ENCODE measurements around the gene DHX34. TPM values are rescaled to one million over a fixed set of nuclear protein-coding genes. Genes with fewer than 3 reads are reported as not detected.
"Not testable (repeated sequence)": the region's sequence is repeated elsewhere in the genome, so short reads cannot be mapped to it uniquely, and the experiment has no call there.

The DHX34 gene
- polyA plus RNA-seq, 3 donors = 3.4 to 34.4 (median 3.8) TPM

DNA sequence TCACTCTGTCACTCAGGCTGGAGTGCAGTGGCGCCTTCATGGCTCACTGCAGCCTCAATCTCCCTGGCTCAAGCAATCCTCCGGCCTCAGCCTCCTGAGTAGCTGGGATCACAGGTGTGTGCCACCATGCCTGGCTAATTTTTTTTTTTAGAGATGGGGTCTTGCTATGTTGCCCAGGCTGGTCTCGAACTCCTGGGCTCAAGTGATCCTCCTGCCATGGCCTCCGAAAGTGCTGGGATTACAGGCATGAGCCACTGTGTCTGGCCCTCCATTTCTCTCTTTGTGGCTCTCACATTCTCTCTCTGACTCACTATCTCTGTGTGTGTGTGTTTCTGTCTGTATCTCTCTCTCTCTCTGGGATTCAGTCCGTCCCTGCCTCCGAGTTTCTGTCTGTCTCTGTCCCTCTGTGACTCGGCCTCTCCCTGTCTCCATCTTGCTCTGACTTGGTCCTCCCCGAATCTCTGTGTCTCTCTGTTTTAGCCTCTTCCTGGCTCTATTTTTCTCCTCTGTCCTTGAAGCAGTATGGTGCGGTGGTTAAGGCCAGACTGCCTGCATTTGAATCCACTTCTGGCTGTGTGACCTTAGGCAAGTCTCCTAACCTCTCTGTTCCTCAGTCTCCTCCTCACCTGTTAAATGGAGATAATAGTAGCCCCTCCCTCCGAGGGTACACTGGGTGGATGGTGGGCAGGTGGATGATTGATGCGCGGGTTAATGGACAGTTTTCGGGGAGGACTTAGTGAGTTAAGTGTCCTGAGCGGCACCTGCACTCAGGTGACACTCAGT, 59.2 kb downstream of the DHX34 start:
- Histone ChIP-seq H3K9ac (ENCODE audit: insufficient read depth, low read length, poor library complexity, severe bottlenecking) (no peak overlapping the region), H3K4me3 (replicated peaks in 1 of 3; ENCODE audit: low read depth in 2 of 3, low read length in 3 of 3) (no peak overlapping the region), H3K4me2 (replicated peaks; ENCODE audit: extremely low read depth, low read length, poor library complexity, severe bottlenecking) (no peak overlapping the region), H3K79me2 (ENCODE audit: insufficient read depth, low read length) (no peaks in the 10 kb centered on the region), H3K27me3 (ENCODE audit: control insufficient read depth in 2 of 2, insufficient read depth in 2 of 2, low read length in 2 of 2) (peaks cover 7 to 20% of the 10 kb centered on the region in 2 donors), H4K20me1 (ENCODE audit: insufficient read depth, low read length) (no peaks in the 10 kb centered on the region), H3K36me3 (replicated peaks in 1 of 2; ENCODE audit: control insufficient read depth in 1 of 2, insufficient read depth in 2 of 2, low read length in 2 of 2) (no peaks in the 10 kb centered on the region), H3K9me3 (replicated peaks in 1 of 2; ENCODE audit: control insufficient read depth in 1 of 2, insufficient read depth in 1 of 2, low read length in 2 of 2) (no peaks in the 10 kb centered on the region), H3K4me1 (ENCODE audit: control insufficient read depth in 1 of 2, insufficient read depth in 2 of 2, low read length in 2 of 2) (no peaks in the 10 kb centered on the region), H3K27ac (ENCODE audit: low read depth in 1 of 2, low read length in 2 of 2) (no peak overlapping the region), H2AFZ (ENCODE audit: insufficient read depth, low read depth, low read length, poor library complexity, severe bottlenecking) (no peak overlapping the region)
- no peak overlapping the region for H3K27ac Mint-ChIP-seq
- peaks cover 0 to 4% (median 0%) of the 10 kb centered on the region in 7 donors for H3K9me3 Mint-ChIP-seq
- no peaks in the 10 kb centered on the region for H3K4me1 Mint-ChIP-seq
- peak overlapping the region in 1 of 2 donors; percentile 47 for H3K4me3 Mint-ChIP-seq
- no peak for DNase-seq
- peaks cover 51 to 76% (median 52%) of the 10 kb centered on the region in 3 donors for H3K27me3 Mint-ChIP-seq (ENCODE audit: low read depth in 3 of 3)
- WGBS (ENCODE audit: insufficient coverage) = 88% methylated on average over 3 of the region's 14 CpGs
- intact Hi-C loops (cut with micrococcal nuclease) = no loop called here
- no peaks in the 10 kb centered on the region for H3K36me3 Mint-ChIP-seq
- TF ChIP-seq, protein P1, sequence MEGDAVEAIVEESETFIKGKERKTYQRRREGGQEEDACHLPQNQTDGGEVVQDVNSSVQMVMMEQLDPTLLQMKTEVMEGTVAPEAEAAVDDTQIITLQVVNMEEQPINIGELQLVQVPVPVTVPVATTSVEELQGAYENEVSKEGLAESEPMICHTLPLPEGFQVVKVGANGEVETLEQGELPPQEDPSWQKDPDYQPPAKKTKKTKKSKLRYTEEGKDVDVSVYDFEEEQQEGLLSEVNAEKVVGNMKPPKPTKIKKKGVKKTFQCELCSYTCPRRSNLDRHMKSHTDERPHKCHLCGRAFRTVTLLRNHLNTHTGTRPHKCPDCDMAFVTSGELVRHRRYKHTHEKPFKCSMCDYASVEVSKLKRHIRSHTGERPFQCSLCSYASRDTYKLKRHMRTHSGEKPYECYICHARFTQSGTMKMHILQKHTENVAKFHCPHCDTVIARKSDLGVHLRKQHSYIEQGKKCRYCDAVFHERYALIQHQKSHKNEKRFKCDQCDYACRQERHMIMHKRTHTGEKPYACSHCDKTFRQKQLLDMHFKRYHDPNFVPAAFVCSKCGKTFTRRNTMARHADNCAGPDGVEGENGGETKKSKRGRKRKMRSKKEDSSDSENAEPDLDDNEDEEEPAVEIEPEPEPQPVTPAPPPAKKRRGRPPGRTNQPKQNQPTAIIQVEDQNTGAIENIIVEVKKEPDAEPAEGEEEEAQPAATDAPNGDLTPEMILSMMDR (IDR thresholded peaks at IDR 0.05) = no peak

DNA sequence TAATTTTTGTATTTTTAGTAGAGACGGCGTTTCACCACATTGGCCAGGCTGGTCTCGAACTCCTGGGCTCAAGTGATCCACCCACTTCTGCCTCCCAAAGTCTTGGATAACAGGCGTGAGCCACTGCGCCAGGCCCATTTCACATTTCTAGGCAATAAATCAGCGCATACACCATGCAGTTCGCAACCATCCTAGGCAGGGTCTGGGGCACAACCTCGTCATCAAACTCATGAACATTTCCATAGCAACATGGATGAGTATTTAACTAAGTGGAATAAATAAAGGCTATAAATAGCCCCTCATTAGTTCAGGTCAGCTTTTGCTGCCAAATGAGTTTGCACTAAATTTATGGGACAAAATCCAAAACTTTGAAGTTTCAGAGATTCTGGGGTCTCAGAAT, 62.0 kb downstream of the DHX34 start:
- Histone ChIP-seq H3K79me2 (ENCODE audit: insufficient read depth, low read length) (no peaks in the 10 kb centered on the region), H4K20me1 (ENCODE audit: insufficient read depth, low read length) (no peaks in the 10 kb centered on the region), H3K27me3 (ENCODE audit: control insufficient read depth in 2 of 2, insufficient read depth in 2 of 2, low read length in 2 of 2) (peaks cover 7 to 23% of the 10 kb centered on the region in 2 donors), H3K9ac (ENCODE audit: insufficient read depth, low read length, poor library complexity, severe bottlenecking) (no peak overlapping the region), H3K4me3 (replicated peaks in 1 of 3; ENCODE audit: low read depth in 2 of 3, low read length in 3 of 3) (no peak overlapping the region), H3K4me2 (replicated peaks; ENCODE audit: extremely low read depth, low read length, poor library complexity, severe bottlenecking) (no peak overlapping the region), H3K9me3 (replicated peaks in 1 of 2; ENCODE audit: control insufficient read depth in 1 of 2, insufficient read depth in 1 of 2, low read length in 2 of 2) (no peaks in the 10 kb centered on the region), H3K27ac (ENCODE audit: low read depth in 1 of 2, low read length in 2 of 2) (no peak overlapping the region), H3K36me3 (replicated peaks in 1 of 2; ENCODE audit: control insufficient read depth in 1 of 2, insufficient read depth in 2 of 2, low read length in 2 of 2) (no peaks in the 10 kb centered on the region), H3K4me1 (ENCODE audit: control insufficient read depth in 1 of 2, insufficient read depth in 2 of 2, low read length in 2 of 2) (no peaks in the 10 kb centered on the region), H2AFZ (ENCODE audit: insufficient read depth, low read depth, low read length, poor library complexity, severe bottlenecking) (no peak overlapping the region)
- TF ChIP-seq, protein P1 (IDR thresholded peaks at IDR 0.05) = no peak
- DNase-seq = no peak
- Mint-ChIP-seq H3K27me3 (ENCODE audit: low read depth in 3 of 3) (peaks cover 52 to 76% (median 57%) of the 10 kb centered on the region in 3 donors), H3K4me3 (peak overlapping the region in 1 of 2 donors; percentile 6), H3K36me3 (no peaks in the 10 kb centered on the region), H3K4me1 (no peaks in the 10 kb centered on the region), H3K27ac (no peak overlapping the region), H3K9me3 (peaks cover 0 to 2% (median 0%) of the 10 kb centered on the region in 7 donors)
- whole genome bisulfite sequencing (ENCODE audit: insufficient coverage) = 100% methylated on average over 3 of the region's 8 CpGs
- intact Hi-C loops (cut with micrococcal nuclease) = no loop called here

GRCh38 chr19:47411696-47412095, 62.6 kb downstream of the DHX34 start:
- H3K4me1 Mint-ChIP-seq; DNase-seq; H3K36me3 Mint-ChIP-seq; H3K36me3 ChIP-seq (replicated peaks in 1 of 2; ENCODE audit: control insufficient read depth in 1 of 2, insufficient read depth in 2 of 2, low read length in 2 of 2); H3K27ac ChIP-seq (ENCODE audit: low read depth in 1 of 2, low read length in 2 of 2); intact Hi-C loops (cut with micrococcal nuclease); H3K4me2 ChIP-seq (replicated peaks; ENCODE audit: extremely low read depth, low read length, poor library complexity, severe bottlenecking); H2AFZ ChIP-seq (ENCODE audit: insufficient read depth, low read depth, low read length, poor library complexity, severe bottlenecking); H3K4me3 ChIP-seq (replicated peaks in 1 of 3; ENCODE audit: low read depth in 2 of 3, low read length in 3 of 3); H3K27ac Mint-ChIP-seq; H3K79me2 ChIP-seq (ENCODE audit: insufficient read depth, low read length); H3K9me3 ChIP-seq (replicated peaks in 1 of 2; ENCODE audit: control insufficient read depth in 1 of 2, insufficient read depth in 1 of 2, low read length in 2 of 2); H3K9ac ChIP-seq (ENCODE audit: insufficient read depth, low read length, poor library complexity, severe bottlenecking); H4K20me1 ChIP-seq (ENCODE audit: insufficient read depth, low read length); H3K4me1 ChIP-seq (ENCODE audit: control insufficient read depth in 1 of 2, insufficient read depth in 2 of 2, low read length in 2 of 2); H3K9me3 Mint-ChIP-seq: not testable (repeated sequence)
- Mint-ChIP-seq H3K4me3 (peak overlapping the region in 1 of 2 donors; percentile 21), H3K27me3 (ENCODE audit: low read depth in 3 of 3) (peaks cover 52 to 76% (median 57%) of the 10 kb centered on the region in 3 donors)
- 87% methylated on average over 8 of the region's 9 CpGs for WGBS (ENCODE audit: insufficient coverage)
- peaks cover 5 to 23% of the 10 kb centered on the region in 2 donors for H3K27me3 ChIP-seq (ENCODE audit: control insufficient read depth in 2 of 2, insufficient read depth in 2 of 2, low read length in 2 of 2)
